H9 (cell line): ENCODE measurements around the gene PCNX3. TPM values are rescaled to one million over a fixed set of nuclear protein-coding genes. Genes with fewer than 3 reads are reported as not detected.

Experiments used
- DNase-seq: peaks from one replicate; pipeline ENCODE4 v3.0.0-alpha.2; 2017
- H2AFZ ChIP-seq: one replicate; pipeline ENCODE4 v1.6.1; 2013; ENCODE audit warnings: mild to moderate bottlenecking, low read length, control low read depth, moderate library complexity
- H2AK5ac ChIP-seq: 2 replicates; pipeline ENCODE4 v1.6.1; 2013; ENCODE audit warnings: low read length, control low read depth, mixed read lengths; ENCODE audit not compliant: insufficient read length
- H2BK120ac ChIP-seq: one replicate; pipeline ENCODE4 v1.6.1; 2013; ENCODE audit warnings: low read depth, mild to moderate bottlenecking, low read length, control low read depth, inconsistent platforms; ENCODE audit not compliant: poor library complexity, severe bottlenecking
- H2BK12ac ChIP-seq: 2 replicates; pipeline ENCODE4 v1.6.1; 2013; ENCODE audit warnings: low read length, control low read depth, mixed read lengths, low read depth; ENCODE audit not compliant: insufficient read length
- H2BK15ac ChIP-seq: 2 replicates; pipeline ENCODE4 v1.6.1; 2013; ENCODE audit warnings: low read depth, low read length, control low read depth
- H2BK20ac ChIP-seq: one replicate; pipeline ENCODE4 v1.6.1; 2013; ENCODE audit warnings: low read depth, mild to moderate bottlenecking, low read length, control low read depth, inconsistent platforms; ENCODE audit not compliant: poor library complexity, severe bottlenecking
- H2BK5ac ChIP-seq: 2 replicates; pipeline ENCODE4 v1.6.1; 2013; ENCODE audit warnings: low read length, control low read depth, mixed read lengths; ENCODE audit not compliant: insufficient read length
- H3K14ac ChIP-seq: 2 replicates; pipeline ENCODE4 v1.6.1; 2013; ENCODE audit warnings: low read length, control low read depth; ENCODE audit not compliant: insufficient read depth
- H3K18ac ChIP-seq: 2 replicates; pipeline ENCODE4 v1.6.1; 2013; ENCODE audit warnings: low read depth, mild to moderate bottlenecking, mixed read lengths, low read length, control low read depth; ENCODE audit not compliant: insufficient read length
- H3K23ac ChIP-seq: 2 replicates; pipeline ENCODE4 v1.6.1; 2013; ENCODE audit warnings: low read length, control low read depth, mixed read lengths, low read depth; ENCODE audit not compliant: insufficient read length
- H3K23me2 ChIP-seq: 2 replicates; pipeline ENCODE4 v1.6.1; 2013; ENCODE audit warnings: low read depth, mild to moderate bottlenecking, mixed read lengths, low read length, control low read depth; ENCODE audit not compliant: insufficient read length, poor library complexity, severe bottlenecking
- H3K27ac ChIP-seq: 2 replicates; pipeline ENCODE4 v1.5.1; 2013; ENCODE audit warnings: low read length, control low read depth, mixed read lengths, low read depth; ENCODE audit not compliant: insufficient read length
- H3K27me3 ChIP-seq: 2 replicates; pipeline ENCODE4 v1.6.1; 2013; ENCODE audit warnings: low read length, control low read depth, inconsistent platforms; ENCODE audit not compliant: insufficient read depth
- H3K4ac ChIP-seq: 2 replicates; pipeline ENCODE4 v1.6.1; 2013; ENCODE audit warnings: low read depth, mild to moderate bottlenecking, control low read depth, inconsistent platforms, low read length, moderate library complexity
- H3K4me1 ChIP-seq: 2 replicates; pipeline ENCODE4 v1.6.1; 2013; ENCODE audit warnings: low read length, control low read depth, inconsistent platforms; ENCODE audit not compliant: insufficient read depth
- H3K4me2 ChIP-seq: 2 replicates; pipeline ENCODE4 v1.6.1; 2013; ENCODE audit warnings: low read length, control low read depth, mixed read lengths; ENCODE audit not compliant: insufficient read length, insufficient read depth
- H3K56ac ChIP-seq: 2 replicates; pipeline ENCODE4 v1.6.1; 2013; ENCODE audit warnings: low read depth, mild to moderate bottlenecking, mixed read lengths, low read length, control low read depth; ENCODE audit not compliant: insufficient read length
- H3K79me1 ChIP-seq: 2 replicates; pipeline ENCODE4 v1.6.1; 2013; ENCODE audit warnings: low read depth, mild to moderate bottlenecking, moderate library complexity, low read length, control low read depth, inconsistent platforms; ENCODE audit not compliant: insufficient read depth, poor library complexity, severe bottlenecking
- H3K79me2 ChIP-seq: 2 replicates; pipeline ENCODE4 v1.6.1; 2013; ENCODE audit warnings: low read length, control low read depth, inconsistent platforms; ENCODE audit not compliant: insufficient read depth
- H3K9ac ChIP-seq: 2 replicates; pipeline ENCODE4 v1.6.1; 2013; ENCODE audit warnings: low read length, control low read depth, mixed read lengths; ENCODE audit not compliant: insufficient read length; ENCODE audit errors: extremely low read depth
- H3K9me3 ChIP-seq: one replicate; pipeline ENCODE4 v1.6.1; 2013; ENCODE audit warnings: low read depth, low read length, inconsistent platforms; ENCODE audit not compliant: control insufficient read depth
- H3T11ph ChIP-seq: one replicate; pipeline ENCODE4 v1.6.1; 2013; ENCODE audit warnings: mild to moderate bottlenecking, low read length, control low read depth, inconsistent platforms
- H4K20me1 ChIP-seq: one replicate; pipeline ENCODE4 v1.6.1; 2013; ENCODE audit not compliant: control insufficient read depth, insufficient read length, insufficient read depth
- H4K5ac ChIP-seq: 2 replicates; pipeline ENCODE4 v1.6.1; 2013; ENCODE audit warnings: low read depth, mild to moderate bottlenecking, mixed read lengths, low read length, control low read depth; ENCODE audit not compliant: insufficient read length
- H4K8ac ChIP-seq: replicated peaks from 2 replicates; pipeline ENCODE4 v1.6.1; 2013; ENCODE audit warnings: low read length, control low read depth, mixed read lengths, low read depth; ENCODE audit not compliant: insufficient read length
- H4K91ac ChIP-seq: 2 replicates; pipeline ENCODE4 v1.6.1; 2013; ENCODE audit warnings: low read depth, mild to moderate bottlenecking, moderate library complexity, mixed read lengths, low read length, control low read depth; ENCODE audit not compliant: insufficient read length
- H3K27ac Mint-ChIP-seq, 3 experiments: 2 replicates in 2 of 3; 3 replicates in 1 of 3; pipeline ENCODE4 v1.8.0; 2020 to 2021; ENCODE audit warnings: mixed read lengths in 3 of 3, mild to moderate bottlenecking in 1 of 3, moderate library complexity in 1 of 3
- H3K27me3 Mint-ChIP-seq: 2 replicates; pipeline ENCODE4 v1.8.0; 2021; ENCODE audit warnings: low read depth, mild to moderate bottlenecking, moderate library complexity, mixed read lengths
- H3K36me3 Mint-ChIP-seq, 3 experiments: 2 replicates in 2 of 3; 3 replicates in 1 of 3; pipeline ENCODE4 v1.8.0; 2020 to 2021; ENCODE audit warnings: low read depth in 3 of 3, mixed read lengths in 3 of 3; ENCODE audit not compliant: insufficient read depth in 1 of 3
- H3K4me1 Mint-ChIP-seq, 2 experiments: 2 replicates each; pipeline ENCODE4 v1.8.0; 2020; ENCODE audit warnings: mixed read lengths in 2 of 2
- H3K4me3 Mint-ChIP-seq, 2 experiments: 2 replicates in 1 of 2; 3 replicates in 1 of 2; pipeline ENCODE4 v1.8.0; 2020 to 2021; ENCODE audit warnings: mild to moderate bottlenecking in 2 of 2, mixed read lengths in 2 of 2, moderate library complexity in 1 of 2
- H3K9me3 Mint-ChIP-seq, 2 experiments: 2 replicates in 1 of 2; 3 replicates in 1 of 2; pipeline ENCODE4 v1.8.0; 2020; ENCODE audit warnings: mild to moderate bottlenecking in 2 of 2, mixed read lengths in 2 of 2, moderate library complexity in 1 of 2
- CTCF ChIP-seq: fragments of 200-600 bp; sonication (generic); conservative IDR thresholded peaks from 3 replicates; pipeline ENCODE4 v1.8.0; 2021; ENCODE audit warnings: antibody characterized with exemption, mild to moderate bottlenecking
- WGBS: extraction: QIAGEN DNeasy Blood & Tissue Kit; methylation state at CpG from one replicate; pipeline ENCODE4 v1.1.7; 2013; ENCODE audit warnings: missing lambda C conversion rate, low lambda C conversion rate, mixed read lengths; ENCODE audit not compliant: insufficient read length; ENCODE audit errors: extremely low coverage; 5-methylcytosine and 5-hydroxymethylcytosine counted together
- total RNA-seq: library from RNA; stranded (reverse); gene quantifications from 2 replicates; pipeline ENCODE4 v1.2.1, GENCODE V29; 2021

PCNX3 gene
- total RNA-seq, 1 experiment from 2014 or later, result 50.5 TPM

- DNase-seq, result peak; percentile 79
- Histone ChIP-seq H2BK12ac (no peak within 1 kb of the TSS), H3K56ac (no peak within 1 kb of the TSS), H3K4me1 (no peaks in the 10 kb centered on the region; the same call in 1 of the 2 replicates), H3K79me1 (peaks cover 4% of the 10 kb centered on the region), H4K91ac (no peak within 1 kb of the TSS), H3K14ac (no peak within 1 kb of the TSS), H3K18ac (no peak within 1 kb of the TSS), H3K79me2 (no peaks in the 10 kb centered on the region; the same call in 1 of the 2 replicates), H2BK120ac (no peak within 1 kb of the TSS), H2BK5ac (no peak within 1 kb of the TSS), H3K27me3 (peaks cover 8% of the 10 kb centered on the region; the same call in 1 of the 2 replicates), H4K20me1 (no peaks in the 10 kb centered on the region), H2BK15ac (no peak within 1 kb of the TSS), H3K4ac (no peak within 1 kb of the TSS), H2BK20ac (no peak within 1 kb of the TSS), H3K9me3 (no peaks in the 10 kb centered on the region), H3T11ph (no peak within 1 kb of the TSS), H4K8ac (no peak within 1 kb of the TSS), H3K23me2 (peaks cover 25% of the 10 kb centered on the region), H3K9ac (no peak within 1 kb of the TSS), H3K23ac (no peak within 1 kb of the TSS), H4K5ac (no peak within 1 kb of the TSS), H3K4me2 (peak within 1 kb of the TSS; percentile 78), H2AFZ (no peak within 1 kb of the TSS), H3K27ac (no peak within 1 kb of the TSS), H2AK5ac (no peak within 1 kb of the TSS)
- peaks cover 21% of the 10 kb centered on the region for H3K27me3 Mint-ChIP-seq
- WGBS, result no CpG with 5 or more reads among the region's 86 CpGs
- H3K9me3 Mint-ChIP-seq, result no peaks in the 10 kb centered on the region; a peak in 1 of 5 replicates
- TF ChIP-seq CTCF, result no peak
- H3K4me1 Mint-ChIP-seq, result peaks cover 38 to 54% of the 10 kb centered on the region in 2 experiments
- H3K36me3 Mint-ChIP-seq, result peaks cover 6 to 14% (median 9%) of the 10 kb centered on the region in 3 experiments; a peak in 6 of 7 replicates
- peak within 1 kb of the TSS; percentile 99 for H3K4me3 Mint-ChIP-seq
- H3K27ac Mint-ChIP-seq, result peak within 1 kb of the TSS in 2 of 3 experiments; percentile 70 to 85; a peak in 3 of 7 replicates
These were observed 43.1 kb upstream of the PCNX3 start, which contains the start of gene FAM89B for GRCh38 chr11:65572356-65573051. FAM89B (plus strand) TSS chr11:65572538; CDS start chr11:65572670, 132 bp downstream.
